Measurements from ENCODE around the gene TEX26.

GRCh38 chr13:30895773-30896172, 36.7 kb upstream of the TEX26 start:
- peak in 1 of 4 donors; percentile 15 for TF ChIP-seq EP300 (IDR thresholded peaks at IDR 0.05)
- TF ChIP-seq CTCF (IDR thresholded peaks at IDR 0.05) = no peak
- peak in 3 of 4 donors; percentile 20 to 70 (median 34) for TF ChIP-seq POLR2AphosphoS5 (IDR thresholded peaks at IDR 0.05)

Data from sigmoid colon (tissue), 4 donors.